COLO829 (cell line): Measurements from ENCODE around the gene C1orf159.
"Not testable (repeated sequence)": the region's sequence is repeated elsewhere in the genome, so short reads cannot be mapped to it uniquely, and the experiment has no call there.

Experiments used
- DNase-seq: peaks from one replicate; pipeline ENCODE4 v3.0.0; 2012; ENCODE audit warnings: low spot score

Gene C1orf159

DNA sequence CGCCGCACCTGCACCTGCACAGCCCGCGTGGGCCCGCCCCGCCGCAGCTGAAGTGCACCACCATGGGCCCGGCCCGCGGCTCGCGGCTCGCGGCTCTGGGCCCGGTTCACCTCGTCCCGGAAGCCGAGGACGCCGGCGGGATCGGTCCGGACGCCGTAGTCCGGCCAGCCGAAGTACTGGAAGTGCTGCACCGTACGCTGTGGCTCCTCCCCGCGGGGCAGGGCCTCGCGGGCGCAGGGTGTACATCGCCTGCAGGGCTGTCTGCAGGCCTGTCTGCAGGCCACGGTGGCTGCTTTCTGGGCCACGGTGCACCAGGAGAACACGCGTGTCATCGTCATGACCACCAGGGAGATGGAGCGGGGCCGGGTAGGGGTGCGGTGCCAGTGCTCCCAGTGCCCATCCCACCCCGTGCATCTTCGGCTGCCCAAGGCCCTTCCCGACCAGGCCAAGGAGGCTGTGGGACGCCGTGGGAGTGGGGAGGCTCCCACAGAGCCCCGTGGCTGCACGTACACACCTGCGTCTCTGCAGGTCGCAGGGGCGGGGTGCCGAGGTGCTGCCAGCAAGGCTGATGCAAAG, 48.5 kb downstream of the C1orf159 start:
- no peak for DNase-seq

DNA sequence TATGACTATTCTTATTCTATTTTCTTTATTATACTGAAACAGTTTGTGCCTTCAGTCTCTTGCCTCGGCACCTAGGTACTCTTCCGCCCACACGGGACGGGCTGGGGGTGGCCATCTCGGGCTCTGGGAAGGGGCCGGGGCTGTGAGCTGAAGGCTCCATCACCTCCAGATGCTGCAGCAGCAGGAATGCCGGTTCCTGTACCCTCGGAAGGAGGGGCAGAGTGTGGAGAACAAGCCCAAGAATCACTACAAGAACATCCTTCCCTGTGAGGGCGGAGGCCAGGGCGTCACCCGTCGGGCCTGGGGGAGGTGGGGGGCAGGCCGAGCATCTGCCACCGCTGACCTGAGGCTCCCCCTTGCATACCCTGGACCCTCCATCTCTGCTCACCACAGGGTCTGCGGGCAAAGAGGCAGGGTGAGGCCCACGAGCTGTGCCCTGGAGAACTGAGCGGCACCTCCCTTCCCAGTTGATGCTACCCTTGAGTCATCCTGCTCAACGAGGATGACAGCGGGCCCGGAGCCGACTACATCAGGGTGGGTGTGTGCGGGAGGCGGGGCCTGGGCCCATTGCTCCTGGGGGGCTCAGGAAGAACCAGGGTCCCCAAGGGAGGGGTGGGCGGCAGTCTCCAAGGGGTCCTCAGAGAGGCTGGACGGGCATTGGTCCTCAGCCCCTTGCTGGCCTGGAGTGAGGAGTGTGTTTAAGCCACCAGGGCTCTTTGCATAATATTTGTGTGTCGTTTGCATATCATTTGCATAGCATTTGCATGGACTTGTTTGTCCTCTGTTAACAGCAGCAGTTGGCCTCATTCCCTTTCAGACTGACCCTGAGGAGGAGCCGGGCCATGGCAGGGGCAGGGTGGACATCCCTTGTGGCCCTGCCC, 49.2 kb downstream of the C1orf159 start:
- DNase-seq = no peak

DNA sequence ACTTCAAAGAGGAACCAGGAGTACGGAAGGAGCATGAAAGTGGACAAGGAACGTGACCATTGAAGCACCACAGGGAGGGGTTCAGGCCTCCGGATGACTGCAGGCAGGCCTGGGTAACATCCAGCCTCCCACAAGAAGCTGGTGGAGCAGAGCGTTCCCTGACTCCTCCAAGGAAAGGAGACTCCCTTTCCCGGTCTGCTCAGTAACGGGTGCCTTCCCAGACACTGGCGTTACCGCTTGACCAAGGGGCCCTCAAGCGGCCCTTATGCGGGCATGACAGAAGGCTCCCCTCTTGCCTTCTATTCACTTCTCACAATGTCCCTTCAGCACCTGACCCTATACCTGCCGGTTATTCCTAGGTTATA, 50.0 kb downstream of the C1orf159 start:
- DNase-seq = not testable (repeated sequence)

DNA sequence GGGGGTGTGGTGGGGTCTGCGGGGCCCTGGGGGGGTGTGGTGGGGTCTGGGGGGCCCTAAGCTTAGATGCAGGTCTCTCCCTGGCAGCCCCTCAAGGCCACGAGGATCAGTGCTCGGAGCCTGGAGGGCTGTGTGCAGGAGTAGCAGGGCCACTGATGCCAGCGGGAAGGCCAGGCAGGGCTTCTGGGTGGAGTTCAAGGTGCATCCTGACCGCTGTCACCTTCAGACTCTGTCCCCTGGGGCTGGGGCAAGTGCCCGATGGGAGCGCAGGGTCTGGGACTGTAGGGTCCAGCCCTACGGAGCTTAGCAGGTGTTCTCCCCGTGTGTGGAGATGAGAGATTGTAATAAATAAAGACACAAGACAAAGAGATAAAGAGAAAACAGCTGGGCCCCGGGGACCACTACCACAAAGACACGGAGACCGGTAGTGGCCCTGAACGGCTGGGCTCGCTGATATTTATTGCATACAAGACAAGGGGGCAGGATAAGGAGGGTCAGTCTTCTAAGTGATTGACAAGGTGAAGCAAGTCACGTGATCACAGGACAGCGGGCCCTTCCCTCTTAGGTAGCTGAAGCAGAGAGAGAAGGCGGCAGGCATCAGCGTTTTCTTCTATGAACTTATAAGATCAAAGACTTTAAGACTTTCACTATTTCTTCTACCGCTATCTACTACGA, 50.5 kb downstream of the C1orf159 start:
- DNase-seq = no peak

DNA sequence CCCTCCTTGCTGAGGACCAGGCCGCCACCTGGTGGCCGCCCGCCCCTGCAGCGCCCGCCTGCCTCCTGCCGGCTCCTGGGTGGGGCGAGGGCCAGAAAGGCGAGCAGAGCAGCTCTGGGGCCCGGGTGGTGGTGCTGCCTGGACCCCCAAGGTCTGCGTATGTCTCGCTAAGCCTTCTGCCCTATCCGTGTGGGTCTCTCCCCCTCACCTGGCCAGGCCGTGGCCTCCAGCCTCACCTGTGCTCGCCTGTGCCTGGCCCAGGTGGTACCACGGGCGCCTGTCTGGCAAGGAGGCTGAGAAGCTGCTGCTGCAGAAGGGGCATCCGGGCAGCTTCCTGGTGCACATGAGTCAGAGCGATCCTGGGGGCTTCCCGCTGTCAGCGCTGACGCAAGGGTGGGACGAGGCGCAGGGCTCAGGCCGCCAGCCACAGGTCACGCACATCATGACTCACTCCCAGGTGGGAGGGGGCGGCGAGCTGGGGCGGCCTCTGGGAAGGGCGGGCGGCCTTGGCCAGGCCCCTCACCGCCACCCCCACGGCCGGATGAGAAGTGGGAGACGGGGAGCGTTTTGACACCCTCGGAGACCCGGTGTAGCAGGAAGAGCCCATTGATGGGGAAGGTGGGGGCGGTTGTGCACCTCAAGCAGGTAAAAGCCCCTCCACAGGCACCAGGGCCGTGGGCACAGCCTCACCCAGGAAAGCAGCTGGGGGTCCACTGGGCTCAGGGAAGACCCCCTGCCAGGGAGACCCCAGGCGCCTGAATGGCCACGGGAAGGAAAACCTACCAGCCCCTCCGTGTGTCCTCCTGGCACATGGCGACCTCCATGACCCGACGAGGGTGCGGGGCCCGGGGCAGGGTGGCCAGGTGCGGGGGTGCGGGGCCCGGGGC, 51.7 kb downstream of the C1orf159 start:
- peak; percentile 23 for DNase-seq

DNA sequence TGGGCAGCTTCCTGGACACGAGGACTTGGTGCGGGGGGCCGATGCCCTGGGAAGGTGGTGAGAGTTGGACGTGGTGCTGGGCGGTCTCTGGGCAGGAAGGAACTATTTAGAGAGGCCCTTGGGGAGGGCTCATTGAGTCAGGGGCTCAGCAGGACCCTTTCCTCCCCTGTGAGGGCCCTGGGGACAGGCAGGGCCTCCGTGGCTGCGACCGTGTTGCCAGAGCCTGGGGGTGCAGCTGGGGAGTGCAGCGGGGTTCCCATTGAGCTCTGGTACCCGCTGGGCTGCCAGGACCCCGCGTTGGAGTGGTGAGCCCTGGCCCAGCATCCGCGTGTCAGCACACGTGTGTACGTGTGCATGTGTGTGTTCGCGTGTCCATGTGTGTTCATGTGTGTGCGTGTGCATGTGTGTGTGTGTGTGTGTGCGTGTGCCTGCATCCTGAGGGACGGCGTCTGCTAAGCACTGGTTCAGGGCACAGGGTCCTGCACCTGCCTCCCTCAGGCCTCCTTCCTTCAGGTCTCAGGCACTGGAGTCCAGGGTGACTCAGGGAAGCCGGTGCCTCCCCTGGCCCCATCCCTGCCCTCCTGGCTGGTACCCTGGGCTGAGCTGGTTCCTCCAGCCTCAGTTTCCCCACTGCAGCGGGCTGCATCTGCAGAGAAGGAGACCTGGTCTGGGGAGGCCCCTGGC, 52.5 kb downstream of the C1orf159 start:
- no peak for DNase-seq

DNA sequence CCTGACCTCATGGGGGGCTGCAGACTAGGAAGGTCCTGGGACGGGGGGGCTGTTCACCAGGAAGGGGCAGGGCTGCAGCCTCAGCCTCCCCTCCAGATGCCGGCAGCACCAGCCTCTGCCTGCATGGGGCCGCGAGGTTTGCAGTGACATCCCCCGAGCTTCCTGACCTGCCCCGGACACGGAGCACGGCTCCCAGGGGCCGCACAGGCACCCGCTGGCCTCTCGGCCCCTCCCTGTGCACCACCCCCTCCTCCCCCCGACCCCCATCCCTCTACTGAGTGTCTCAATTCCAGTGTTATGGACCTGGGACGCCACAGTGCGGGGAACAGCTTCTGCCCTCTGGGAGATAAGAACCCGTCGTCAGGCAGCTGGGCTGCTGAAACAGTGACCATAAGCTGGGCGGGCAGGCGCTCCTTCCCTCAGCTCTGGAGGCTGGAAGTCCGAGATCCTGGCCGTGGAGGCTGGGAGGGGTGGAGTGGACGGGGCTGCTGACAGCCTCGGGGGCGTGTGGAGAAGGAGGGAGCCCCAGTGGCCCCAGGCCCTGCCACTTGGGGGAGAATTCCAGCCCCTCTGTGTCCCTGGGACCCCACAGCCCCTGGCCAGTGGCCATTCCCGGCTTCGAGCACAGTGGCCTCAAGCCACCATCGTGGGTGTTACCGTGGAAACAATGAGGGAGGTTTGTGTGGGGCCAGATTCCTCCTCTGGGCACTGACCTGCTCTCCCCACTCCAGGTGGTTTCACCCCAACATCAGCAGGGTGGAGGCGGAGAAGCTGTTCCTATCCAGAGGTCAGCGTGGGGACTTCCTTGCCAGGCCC, 53.3 kb downstream of the C1orf159 start:
- DNase-seq = no peak

DNA sequence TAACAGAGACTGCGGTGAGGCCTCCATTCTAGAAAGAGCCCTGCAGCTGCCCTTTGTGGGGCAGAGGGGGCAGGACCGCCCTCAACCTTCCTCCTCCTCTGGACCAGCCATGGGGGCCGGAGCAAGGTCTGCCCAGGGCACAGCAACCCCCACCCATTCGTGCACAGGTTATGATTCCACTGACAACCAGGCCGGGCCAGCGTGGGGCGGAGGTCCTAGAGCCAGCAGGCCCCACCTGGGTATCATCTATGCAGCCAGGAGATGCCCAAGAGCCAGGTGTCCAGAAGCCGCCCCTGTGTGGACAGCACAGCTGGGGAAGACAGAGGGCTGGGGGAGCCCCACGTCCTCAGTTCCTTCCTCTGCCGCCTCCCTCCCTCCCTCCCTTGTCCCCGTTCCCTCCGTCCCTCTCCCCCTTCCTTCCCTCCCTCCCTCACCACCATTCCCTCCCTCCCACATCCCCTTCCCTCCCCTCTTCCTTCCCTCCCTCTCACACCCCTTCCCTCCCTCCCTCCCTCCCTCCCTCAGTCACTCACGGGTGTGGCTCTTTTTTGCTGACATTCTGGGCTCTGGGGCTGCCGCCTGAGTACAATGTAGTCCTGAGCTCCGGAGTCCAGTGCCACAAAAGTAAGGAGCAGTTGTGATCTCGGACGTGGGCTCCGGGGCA, 54.1 kb downstream of the C1orf159 start:
- no peak for DNase-seq

DNA sequence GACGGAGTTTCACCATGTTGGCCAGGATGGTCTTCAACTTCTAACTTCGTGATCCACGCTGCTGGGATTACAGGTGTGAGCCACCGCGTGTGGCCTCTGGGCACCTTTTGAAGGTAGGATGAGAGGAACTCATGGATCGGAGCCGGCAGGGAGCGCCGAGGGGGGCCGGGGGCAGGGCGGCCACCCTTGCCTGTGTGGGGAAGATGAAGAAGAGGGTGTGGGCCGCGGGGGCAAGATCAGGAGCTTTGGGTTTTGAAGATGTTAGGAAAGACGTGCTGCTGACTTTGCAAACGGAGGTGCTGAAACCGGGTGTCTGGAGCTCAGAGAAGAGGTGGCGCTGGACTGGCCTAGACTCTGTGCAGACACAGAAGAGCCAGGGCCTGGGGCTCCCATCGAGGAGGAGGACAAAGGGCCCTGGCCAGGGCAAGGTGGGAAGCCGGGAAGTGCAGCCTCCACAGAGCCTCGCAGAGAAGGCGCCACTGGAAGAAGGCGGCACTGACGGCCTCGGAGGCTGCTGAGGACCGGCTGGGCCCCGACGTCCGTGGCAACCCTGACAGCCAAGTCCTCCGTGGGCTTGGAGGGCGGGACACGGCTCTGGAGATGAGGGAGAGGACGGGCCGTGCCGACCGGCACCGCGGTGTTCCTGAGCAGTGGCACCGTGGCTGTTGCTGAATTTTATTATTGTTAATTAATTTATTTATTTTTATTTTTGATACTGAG, 55.4 kb downstream of the C1orf159 start:
- no peak for DNase-seq

DNA sequence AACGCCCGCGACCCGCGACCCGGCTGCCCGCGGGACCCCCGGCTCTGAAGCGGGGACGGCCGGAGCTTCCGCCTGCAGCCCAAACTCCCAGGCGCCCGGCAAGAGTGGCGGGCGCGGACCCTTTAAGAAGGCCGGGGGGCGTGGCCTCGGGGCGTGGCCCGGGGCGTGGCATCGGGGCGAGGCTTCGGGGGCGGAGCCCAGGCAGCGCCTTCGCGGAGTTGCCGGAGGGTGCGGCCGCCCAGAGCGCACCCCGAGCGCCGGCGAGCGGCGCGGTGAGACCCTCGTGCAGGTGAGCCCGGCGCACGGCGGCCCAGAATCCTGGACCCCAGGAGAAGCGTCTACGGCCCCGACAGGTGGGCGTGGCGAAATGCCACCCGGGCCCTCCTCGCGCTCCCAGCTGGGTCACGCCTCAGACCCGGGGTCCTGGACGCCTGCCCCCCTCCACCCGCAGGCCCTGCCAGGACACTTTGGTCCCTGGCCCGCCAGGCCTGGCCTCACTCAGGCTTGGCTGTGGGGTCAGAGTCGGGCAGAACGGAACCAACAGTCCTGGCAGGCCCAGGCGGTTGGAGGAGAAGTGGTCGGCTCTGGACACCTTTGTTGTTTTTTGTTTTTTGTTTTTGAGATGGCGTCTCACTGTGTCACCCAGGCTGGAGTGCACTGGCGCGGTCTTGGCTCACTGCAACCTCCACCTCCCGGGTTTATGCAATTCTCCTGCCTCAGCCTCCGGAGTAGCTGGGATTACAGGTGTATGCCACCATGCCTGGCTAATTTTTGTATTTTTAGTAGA, 56.2 kb downstream of the C1orf159 start:
- peak; percentile 82 for DNase-seq

DNA sequence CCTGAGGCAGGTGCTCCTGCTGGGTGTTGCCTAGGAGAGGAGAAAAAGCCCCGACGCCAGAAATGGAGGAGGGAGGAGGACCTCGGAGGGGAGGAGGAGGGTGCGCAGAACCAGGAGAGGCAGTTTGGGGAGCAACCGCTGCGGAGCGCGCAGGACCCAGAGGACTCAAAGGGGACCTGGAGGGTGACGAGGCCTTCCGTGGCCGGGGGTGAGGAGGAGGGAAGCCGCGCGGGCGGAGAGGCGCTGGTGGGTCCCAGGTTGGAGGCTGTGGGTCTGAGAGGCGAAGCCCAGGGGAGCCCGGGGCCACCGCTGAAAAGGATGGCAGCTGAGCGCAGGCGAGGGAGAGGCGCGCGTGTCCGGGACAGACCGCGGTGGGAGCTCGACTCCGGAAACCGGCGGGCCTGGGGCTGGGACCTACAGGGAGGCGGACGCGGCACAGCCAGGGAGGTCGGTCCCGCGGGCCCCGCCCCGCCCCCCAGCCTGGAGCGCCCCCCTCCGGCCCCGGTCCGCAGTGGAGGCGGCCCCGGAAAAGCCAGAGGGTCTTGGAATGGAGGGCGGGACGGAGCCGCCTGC, 56.9 kb downstream of the C1orf159 start:
- no peak for DNase-seq

DNA sequence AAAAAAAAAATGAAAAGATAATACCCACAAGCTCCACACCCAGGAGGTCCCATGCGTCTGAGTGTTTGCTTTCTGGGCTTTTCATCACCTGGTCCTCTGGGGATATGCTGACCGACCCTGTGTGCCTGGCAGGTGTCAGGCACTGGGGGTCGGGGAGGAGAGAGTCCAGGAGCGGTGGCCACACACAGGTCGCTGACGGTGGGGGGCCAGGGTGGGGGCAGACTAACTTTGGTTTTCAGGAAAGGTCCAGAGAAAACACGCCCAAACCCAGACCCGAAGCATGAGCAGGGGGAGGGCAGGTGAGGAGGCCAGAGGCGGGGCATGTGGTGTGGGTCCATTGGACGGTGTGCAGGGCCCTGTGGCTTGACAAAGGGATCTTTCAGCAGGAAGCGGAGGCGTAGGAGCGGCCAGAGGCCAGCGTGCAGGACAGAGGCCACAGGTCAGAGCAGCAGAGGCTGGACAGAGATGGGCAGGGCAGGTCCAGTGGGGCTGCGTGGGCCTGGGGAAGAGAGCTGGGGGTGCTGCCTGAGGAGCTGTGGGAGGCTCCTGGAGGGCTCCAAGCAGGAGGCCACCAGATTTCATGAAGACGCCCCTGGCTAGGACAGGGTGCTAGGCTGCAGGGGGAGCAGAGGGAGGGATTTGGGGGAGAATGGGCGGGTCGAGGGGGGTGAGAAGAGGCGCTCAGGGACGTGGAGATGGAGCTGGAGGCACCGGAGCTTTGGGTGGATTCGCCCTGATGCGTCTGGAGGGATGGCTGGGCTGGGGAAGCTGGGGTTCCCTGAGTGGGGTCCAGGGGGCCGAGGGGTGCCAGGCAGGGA, 57.6 kb downstream of the C1orf159 start:
- peak; percentile 50 for DNase-seq

DNA sequence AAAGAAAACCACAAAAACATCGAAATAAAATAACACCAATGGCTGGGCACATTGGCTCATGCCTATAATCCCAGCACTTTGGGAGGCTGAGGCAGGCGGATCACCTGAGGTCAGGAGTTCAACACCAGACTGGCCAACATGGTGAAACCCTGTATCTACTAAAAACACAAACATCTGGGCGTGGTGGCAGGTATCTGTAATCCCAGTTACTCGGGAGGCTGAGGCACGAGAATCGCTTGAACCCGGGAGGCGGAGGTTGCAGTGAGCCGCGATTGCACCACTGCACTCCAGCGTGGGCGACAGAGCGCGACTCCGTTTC, 58.2 kb downstream of the C1orf159 start:
- DNase-seq = not testable (repeated sequence)

DNA sequence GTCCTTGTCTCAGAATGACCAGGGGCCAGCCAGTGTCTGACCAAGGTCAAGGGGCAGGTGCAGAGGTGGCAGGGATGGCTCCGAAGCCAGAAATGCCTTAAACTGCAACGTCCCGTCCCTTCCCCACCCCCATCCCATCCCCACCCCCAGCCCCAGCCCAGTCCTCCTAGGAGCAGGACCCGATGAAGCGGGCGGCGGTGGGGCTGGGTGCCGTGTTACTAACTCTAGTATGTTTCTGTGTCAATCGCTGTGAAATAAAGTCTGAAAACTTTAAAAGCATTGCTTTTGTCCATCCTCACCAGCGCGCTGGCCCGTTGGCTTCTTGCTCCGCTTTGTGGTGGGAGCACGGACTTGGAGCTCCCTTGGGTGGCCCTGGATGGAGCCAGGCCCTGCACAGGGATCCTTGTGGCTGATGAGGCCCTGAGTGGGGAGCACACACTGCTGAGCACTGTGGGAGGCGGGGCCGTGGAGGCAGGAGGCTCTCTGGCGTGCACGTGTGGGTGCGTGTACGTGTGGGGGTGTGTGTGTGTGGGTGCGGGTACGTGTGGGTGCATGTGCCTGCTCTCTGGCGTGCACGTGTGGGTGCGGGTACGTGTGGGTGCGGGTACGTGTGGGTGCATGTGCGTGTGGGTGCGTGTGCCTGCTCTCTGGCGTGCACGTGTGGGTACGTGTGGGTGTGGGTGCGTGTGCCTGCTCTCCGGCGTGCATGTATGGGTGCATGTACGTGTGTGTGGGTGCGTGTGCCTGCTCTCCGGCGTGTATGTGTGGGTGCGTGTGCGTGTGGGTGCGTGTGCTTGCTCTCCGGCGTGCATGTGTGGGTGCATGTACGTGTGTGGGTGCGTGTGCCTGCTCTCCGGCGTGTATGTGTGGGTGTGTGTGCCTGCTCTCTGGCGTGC, 59.8 kb downstream of the C1orf159 start:
- no peak for DNase-seq

DNA sequence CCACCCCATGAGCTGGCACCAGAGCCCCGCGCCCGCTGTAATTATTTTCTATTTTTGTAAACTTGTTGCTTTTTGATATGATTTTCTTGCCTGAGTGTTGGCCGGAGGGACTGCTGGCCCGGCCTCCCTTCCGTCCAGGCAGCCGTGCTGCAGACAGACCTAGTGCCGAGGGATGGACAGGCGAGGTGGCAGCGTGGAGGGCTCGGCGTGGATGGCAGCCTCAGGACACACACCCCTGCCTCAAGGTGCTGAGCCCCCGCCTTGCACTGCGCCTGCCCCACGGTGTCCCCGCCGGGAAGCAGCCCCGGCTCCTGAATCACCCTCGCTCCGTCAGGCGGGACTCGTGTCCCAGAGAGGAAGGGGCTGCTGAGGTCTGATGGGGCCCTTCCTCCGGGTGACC, 60.9 kb downstream of the C1orf159 start:
- DNase-seq = no peak

DNA sequence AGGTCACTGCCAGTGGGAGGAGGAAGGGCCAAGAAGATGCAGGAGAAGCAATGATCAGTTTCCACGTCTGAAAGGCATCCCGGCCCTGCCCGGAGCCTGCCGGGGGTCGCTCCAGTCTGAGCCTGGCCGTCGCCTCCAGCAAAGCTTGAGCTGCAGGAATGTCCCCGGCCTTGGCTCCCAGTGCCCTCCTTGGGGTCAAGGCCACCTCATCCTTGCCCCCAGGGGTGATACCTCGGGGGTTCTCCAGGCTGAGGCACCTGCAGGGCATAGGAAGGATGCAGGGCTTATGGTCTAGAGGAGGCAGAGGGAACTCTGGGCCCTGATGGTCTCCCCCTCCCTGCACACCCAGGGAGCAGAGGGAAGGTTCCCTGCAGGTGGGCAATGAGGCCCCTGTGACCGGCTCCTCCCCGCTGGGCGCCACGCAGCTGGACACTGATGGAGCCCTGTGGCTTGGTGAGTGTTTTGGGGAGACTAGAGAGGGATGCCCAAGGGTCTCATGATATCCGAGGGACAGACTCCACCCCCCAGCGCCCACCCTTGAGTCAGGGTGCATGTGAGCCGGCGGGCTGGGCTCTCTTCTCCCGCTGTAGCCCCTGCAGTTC, 61.7 kb downstream of the C1orf159 start:
- DNase-seq = no peak
